NCI-H1436 treated with DMSO at 0.1 percent for 48 hours (cell line): ENCODE results near the gene RELL2.

Experiments used
- DNase-seq: peaks from one replicate; lab custom pipeline; 2025; lab: John Stamatoyannopoulos, UW

The RELL2 gene

GRCh38 chr5:141680178-141680577 is 43.4 kb downstream of the RELL2 start:
- no peak for DNase-seq

- DNase-seq: no peak
These were observed 44.0 kb downstream of the RELL2 start for GRCh38 chr5:141680751-141681201.

GRCh38 chr5:141681295-141681694 is 44.5 kb downstream of the RELL2 start:
- DNase-seq: no peak

GRCh38 chr5:141681695-141682641 is 45.2 kb downstream of the RELL2 start, which contains the start of gene ARAP3:
Gene ARAP3, minus strand, starts transcription at chr5:141682230. Its CDS starts 1,744 bp downstream, at chr5:141680486.
- no peak for DNase-seq

- no peak for DNase-seq
These were observed 46.9 kb downstream of the RELL2 start for GRCh38 chr5:141683596-141684141.

GRCh38 chr5:141685591-141685990 is 48.8 kb downstream of the RELL2 start:
- no peak for DNase-seq

GRCh38 chr5:141686648-141687416 is 50.0 kb downstream of the RELL2 start:
- no peak for DNase-seq
